NCI-H1694 treated with DMSO at 0.1 percent for 48 hours (cell line): ENCODE data around the gene SLC25A26.

Source experiments
- DNase-seq: peaks from one replicate; lab custom pipeline; 2025; lab: John Stamatoyannopoulos, UW

SLC25A26 gene

DNA sequence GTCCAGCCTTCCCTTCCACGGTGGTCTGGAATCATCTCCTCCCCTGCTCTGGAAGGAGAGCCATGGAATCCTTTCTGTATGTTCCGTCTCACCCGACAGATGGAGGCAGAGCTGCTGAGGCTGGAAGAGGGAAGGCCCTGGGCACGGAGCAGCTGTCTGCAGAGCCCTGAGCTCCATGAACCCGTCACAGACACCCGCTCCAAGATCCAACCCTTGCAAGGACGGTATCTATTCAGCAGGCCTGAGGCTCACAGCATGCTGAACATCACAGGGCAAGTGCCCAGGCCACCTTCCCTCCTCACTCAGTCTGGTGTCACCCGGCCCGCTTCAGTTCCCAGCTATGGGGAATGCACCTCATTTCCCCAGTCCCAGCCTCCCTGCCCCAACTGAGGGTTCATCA lies 176.1 kb downstream of the SLC25A26 start:
- no peak for DNase-seq

GRCh38 chr3:66397745-66398144 lies 176.9 kb downstream of the SLC25A26 start:
- DNase-seq, result no peak

GRCh38 chr3:66398228-66399025 lies 177.6 kb downstream of the SLC25A26 start:
- peak; percentile 63 for DNase-seq

DNA sequence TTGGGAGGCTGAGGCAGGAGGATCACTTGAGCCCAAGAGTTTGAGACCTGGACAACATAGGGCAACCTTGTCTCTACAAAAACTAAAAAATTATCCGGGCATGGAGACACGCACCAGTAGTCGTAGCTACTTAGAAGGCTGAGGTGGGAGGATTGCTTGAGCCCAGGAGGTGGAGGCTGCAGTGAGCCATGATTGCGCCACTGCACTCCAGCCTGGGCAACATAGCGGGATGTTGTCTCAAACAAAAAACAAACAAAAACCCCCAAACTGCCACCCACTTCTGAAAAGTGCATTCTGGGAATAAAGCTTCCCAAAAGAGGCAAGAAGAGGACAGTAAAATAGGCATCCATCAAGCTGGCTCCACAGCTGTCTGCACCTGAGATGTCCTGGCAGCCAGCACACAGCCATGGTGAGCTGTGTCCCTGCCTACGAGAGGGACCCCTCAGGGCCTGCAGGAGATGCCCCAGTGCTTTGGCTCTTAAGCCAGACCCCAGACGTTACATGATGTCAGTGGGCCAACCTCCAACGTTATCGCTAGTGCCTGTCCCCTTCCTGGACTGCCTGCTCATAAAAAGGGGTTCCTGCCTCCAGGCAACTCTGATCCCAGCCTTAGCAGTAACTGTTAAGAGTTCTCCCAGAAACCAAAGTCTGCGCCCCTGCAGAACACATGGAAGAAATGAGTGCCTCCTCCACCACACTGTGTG lies 178.9 kb downstream of the SLC25A26 start:
- DNase-seq, result no peak

GRCh38 chr3:66400411-66401156 lies 179.8 kb downstream of the SLC25A26 start:
- DNase-seq, result no peak

DNA sequence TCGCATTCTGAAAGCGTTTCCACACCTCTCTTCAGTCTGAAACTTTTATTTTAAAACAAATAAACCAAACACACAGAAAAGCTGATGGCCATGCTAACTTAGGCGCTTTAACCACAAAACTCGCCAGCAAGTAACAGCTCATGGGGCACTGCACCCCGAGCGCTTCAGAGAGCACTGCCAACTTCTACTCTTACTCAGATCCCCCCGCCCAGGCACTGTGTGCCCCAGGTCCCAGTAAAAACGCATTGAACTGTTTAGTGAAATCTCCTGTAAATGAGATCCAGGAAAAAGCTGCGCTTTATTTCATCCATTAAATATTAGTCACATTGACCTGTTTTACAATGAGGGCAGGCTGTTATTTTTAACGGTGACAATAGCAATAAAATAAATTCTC lies 180.4 kb downstream of the SLC25A26 start:
- DNase-seq, result peak; percentile 8

- no peak for DNase-seq
Observed at GRCh38 chr3:66401675-66402491, 181.1 kb downstream of the SLC25A26 start.

DNA sequence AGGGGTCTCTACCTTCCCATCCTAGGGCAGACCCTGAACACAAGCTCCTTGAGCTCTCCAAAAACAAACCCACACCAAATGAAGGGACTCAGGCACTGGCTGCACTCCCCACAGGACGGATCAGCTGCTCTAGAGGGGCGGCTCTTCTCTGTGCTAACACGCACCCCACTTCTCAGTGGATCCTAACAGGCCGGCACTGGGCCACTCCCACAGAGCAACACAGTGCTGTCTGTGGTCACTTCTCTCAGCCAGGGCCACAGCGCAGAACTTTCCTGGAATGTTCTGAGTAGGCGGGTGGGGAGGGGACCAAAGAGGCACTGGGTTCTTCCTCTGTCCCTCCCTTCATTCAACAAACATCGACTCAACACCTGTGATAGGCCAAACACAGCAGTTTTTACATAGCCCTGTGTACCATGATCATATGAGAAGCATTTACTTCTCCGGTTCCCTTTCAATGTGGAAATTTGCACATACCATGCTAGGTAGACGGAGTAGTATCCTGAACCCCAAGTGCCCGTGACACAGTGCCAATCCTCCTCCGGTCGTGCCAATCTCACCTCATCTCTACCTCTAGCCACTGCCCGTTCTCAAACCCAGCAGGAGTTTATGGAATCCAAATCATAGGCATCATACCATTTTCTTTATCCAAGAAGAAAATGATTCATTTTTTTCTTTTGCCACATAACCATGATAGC lies 181.9 kb downstream of the SLC25A26 start:
- DNase-seq, result no peak

GRCh38 chr3:66403323-66403990 lies 182.7 kb downstream of the SLC25A26 start:
- DNase-seq, result no peak

GRCh38 chr3:66404197-66404596 lies 183.4 kb downstream of the SLC25A26 start:
- no peak for DNase-seq

DNA sequence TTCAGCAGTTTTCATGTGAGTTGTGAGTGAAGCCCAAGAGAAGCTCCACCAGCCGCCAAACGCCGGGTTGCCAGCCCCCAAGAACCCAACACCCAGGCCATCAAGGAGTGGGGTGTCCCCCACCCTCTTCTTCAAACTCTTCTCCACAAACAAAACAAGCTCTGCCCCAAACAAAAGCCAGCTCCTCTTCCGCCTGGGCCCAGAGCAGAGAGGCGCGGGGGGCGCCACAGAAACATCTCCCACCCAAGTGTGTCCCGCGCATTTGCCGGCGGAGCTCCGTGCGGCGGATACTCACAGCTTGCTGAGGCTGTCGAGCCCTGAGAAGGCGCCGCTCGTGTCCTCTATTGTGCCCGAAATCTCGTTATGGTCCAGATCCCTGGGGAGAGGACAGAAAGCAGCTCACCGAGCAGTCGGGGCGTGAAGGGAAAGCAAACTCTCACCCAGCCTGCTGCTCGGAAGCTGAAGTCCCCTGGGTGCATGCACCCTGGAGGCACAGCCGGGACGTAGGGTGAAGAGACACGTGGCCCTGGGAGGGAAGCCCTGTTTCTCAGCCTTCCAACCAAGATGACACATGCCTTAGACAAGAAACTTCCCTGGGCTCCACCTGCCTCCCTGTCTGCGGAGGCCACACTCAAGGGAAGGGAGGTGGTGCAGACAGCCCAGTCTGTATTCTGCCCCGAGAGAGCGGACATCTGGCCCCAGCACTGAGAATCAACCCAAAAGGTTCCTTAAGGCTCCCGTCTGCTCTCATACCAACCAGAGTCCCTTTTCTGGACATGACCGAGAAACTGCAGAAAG lies 184.3 kb downstream of the SLC25A26 start:
- DNase-seq, result no peak

GRCh38 chr3:66405701-66406091 lies 184.9 kb downstream of the SLC25A26 start:
- no peak for DNase-seq

- DNase-seq, result no peak
Observed at GRCh38 chr3:66406163-66406562, 185.4 kb downstream of the SLC25A26 start.

- DNase-seq, result no peak
Observed at GRCh38 chr3:66406831-66407610, 186.2 kb downstream of the SLC25A26 start.

DNA sequence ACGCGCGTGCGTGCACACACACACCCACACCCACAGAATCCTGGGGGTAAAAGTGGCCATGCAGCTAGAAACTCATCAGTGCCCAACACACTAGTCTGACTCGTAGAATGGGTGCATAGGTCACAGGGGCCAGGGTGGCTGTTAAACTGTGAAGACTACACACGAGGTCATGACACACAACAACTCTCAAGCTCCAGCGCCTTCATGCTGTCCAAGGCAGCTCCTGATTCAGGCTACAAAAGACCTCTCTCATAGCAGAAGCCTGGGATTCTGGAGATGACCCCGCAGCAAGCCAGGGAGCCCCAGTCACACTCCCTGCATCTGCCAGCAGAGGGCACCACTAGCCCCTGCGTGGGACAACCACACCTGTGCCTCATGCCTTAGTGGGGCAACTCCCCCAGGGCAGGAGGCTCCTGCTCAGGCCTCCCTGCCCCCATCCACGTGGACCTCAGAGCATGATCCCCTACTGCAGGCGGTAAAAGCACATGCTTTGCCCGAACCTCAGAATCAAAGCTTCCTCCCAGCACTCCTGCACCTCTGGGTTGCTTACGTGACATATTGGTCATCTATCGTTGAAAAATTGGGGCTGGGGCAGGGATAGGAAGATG lies 186.9 kb downstream of the SLC25A26 start:
- no peak for DNase-seq

GRCh38 chr3:66409771-66410754 lies 189.3 kb downstream of the SLC25A26 start:
- no peak for DNase-seq

DNA sequence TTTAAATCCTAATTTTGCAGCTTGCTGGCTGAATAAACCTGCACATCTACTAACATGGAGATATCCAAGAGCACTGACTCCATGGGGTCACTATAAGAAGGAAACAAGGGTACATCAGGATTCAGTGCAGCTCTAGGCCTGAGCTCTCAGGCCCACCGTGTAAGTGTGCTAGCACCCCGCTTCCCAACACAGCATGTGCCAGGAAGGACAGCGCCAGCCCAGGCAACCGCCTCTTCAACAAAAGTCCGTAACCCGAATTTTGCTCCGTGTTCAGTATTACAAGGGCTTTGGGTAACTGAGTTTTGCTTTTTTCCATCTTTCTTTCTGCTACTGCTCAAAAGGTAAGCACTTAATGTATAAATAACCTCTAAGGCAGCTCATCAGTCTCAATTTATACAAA lies 190.2 kb downstream of the SLC25A26 start:
- DNase-seq, result no peak
